ENCODE measurements around the gene RAI1.

The RAI1 gene

DNA sequence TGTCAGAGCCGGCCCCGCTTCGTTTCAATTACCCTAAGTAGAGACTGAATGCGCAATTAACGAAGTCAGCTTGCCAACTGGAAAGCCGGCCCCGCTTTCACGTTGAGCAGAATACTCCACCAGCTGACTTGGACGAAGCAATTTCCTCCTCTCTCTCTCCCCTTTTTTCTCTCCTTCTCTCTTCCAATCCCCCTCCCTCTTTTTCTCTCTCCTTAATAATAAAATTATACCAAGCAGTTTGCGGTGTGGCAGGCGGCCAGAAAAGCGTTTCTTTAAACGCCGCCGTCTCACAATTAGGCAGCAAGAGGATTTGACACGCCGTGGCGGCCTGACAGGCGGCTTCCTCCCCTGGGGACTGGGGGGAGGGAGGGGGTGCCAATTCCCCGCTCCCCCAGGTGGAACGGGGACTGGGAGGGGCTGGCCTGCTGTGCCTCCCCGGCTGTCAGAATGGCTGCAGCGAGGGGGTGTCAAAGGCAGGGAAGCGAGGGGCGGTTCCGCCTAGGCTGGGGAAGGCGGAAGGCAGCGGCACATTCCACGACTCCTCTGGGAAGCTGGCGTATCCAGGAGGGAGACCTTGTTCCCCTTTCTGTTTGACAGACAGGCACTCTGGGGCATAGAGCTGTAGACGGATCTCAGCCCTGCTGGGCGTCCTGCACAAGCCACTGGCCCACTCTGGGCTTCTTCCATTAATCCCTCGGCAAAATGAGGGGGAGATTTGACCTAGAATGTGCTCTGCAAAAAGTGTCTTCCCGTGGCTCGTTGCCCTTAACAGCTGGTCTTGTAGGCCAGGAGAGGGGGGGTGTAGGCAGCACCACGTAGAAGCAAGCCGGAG, 102.8 kb downstream of the RAI1 start:
- no peak for TF ChIP-seq CTCF (IDR thresholded peaks at IDR 0.05; ENCODE audit: insufficient read depth, low read length, poor library complexity, severe bottlenecking)
- DNase-seq (ENCODE audit: extremely low read depth, insufficient read length), result peak; percentile 76
- no peaks in the 10 kb centered on the region for H3K36me3 ChIP-seq (ENCODE audit: control insufficient read depth, insufficient read depth, low read length)
- H3K27me3 ChIP-seq (replicated peaks; ENCODE audit: control insufficient read depth, insufficient read depth, low read length), result no peaks in the 10 kb centered on the region
- H3K4me3 ChIP-seq (replicated peaks; ENCODE audit: low read depth, low read length), result peak overlapping the region; percentile 51

- Histone ChIP-seq H3K4me3 (replicated peaks; ENCODE audit: low read depth, low read length) (no peak overlapping the region; the same call in 1 of the 2 replicates), H3K27me3 (replicated peaks; ENCODE audit: control insufficient read depth, insufficient read depth, low read length) (no peaks in the 10 kb centered on the region), H3K36me3 (ENCODE audit: control insufficient read depth, insufficient read depth, low read length) (no peaks in the 10 kb centered on the region)
- DNase-seq (ENCODE audit: extremely low read depth, insufficient read length), result no peak
- TF ChIP-seq CTCF (IDR thresholded peaks at IDR 0.05; ENCODE audit: insufficient read depth, low read length, poor library complexity, severe bottlenecking), result no peak
These were observed 103.5 kb downstream of the RAI1 start for GRCh38 chr17:17784657-17785267.

- Histone ChIP-seq H3K4me3 (replicated peaks; ENCODE audit: low read depth, low read length) (no peak overlapping the region), H3K27me3 (replicated peaks; ENCODE audit: control insufficient read depth, insufficient read depth, low read length) (no peaks in the 10 kb centered on the region), H3K36me3 (ENCODE audit: control insufficient read depth, insufficient read depth, low read length) (no peaks in the 10 kb centered on the region)
- DNase-seq (ENCODE audit: extremely low read depth, insufficient read length), result no peak
- TF ChIP-seq CTCF (IDR thresholded peaks at IDR 0.05; ENCODE audit: insufficient read depth, low read length, poor library complexity, severe bottlenecking), result no peak
These were observed 104.1 kb downstream of the RAI1 start for GRCh38 chr17:17785407-17785806.

DNA sequence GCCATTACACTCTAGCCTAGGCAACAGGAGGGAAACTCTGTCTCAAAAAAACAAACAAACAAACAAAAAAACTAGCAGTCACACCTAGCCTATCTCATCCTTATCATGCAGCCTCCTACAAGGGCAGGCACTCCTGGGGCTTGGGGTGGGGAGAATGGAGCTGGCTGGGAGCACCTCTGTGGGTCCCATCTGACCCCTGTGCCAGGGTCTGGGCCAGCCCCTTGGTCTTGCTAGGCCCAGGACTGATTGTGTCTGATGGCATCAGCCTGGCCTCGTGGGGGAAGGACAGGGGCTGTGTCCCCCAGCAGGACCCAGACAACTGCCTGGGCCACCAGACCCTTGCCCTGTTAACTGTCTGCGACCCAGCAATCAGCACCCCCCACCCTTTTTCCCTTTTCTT, 105.7 kb downstream of the RAI1 start:
- Histone ChIP-seq H3K4me3 (replicated peaks; ENCODE audit: low read depth, low read length) (no peak overlapping the region), H3K27me3 (replicated peaks; ENCODE audit: control insufficient read depth, insufficient read depth, low read length) (no peaks in the 10 kb centered on the region), H3K36me3 (ENCODE audit: control insufficient read depth, insufficient read depth, low read length) (no peaks in the 10 kb centered on the region)
- TF ChIP-seq CTCF (IDR thresholded peaks at IDR 0.05; ENCODE audit: insufficient read depth, low read length, poor library complexity, severe bottlenecking), result no peak
- no peak for DNase-seq (ENCODE audit: extremely low read depth, insufficient read length)

- Histone ChIP-seq H3K4me3 (replicated peaks; ENCODE audit: low read depth, low read length) (no peak overlapping the region), H3K36me3 (ENCODE audit: control insufficient read depth, insufficient read depth, low read length) (no peaks in the 10 kb centered on the region), H3K27me3 (replicated peaks; ENCODE audit: control insufficient read depth, insufficient read depth, low read length) (no peaks in the 10 kb centered on the region)
- no peak for DNase-seq (ENCODE audit: extremely low read depth, insufficient read length)
- no peak for TF ChIP-seq CTCF (IDR thresholded peaks at IDR 0.05; ENCODE audit: insufficient read depth, low read length, poor library complexity, severe bottlenecking)
These were observed 106.3 kb downstream of the RAI1 start for GRCh38 chr17:17787568-17787967.
